Ovary (tissue), 9 donors: Measurements from ENCODE around the gene GPR151. TPM values are rescaled to one million over a fixed set of nuclear protein-coding genes. Genes with fewer than 3 reads are reported as not detected.

Source experiments
- DNase-seq, 5 donors: peaks; one replicate each; pipeline ENCODE4 v3.0.0-alpha.2; 2019 to 2020
- H3K27ac ChIP-seq, 2 donors: fragments of 200-600 bp; one replicate each; pipeline versions ENCODE4 v1.5.1 to v1.8.0; 2019 to 2022
- H3K27me3 ChIP-seq: fragments of 200-600 bp; one replicate; pipeline ENCODE4 v1.8.0; 2022
- H3K36me3 ChIP-seq: fragments of 200-600 bp; sonication (generic); one replicate; pipeline ENCODE4 v1.5.1; 2019
- H3K4me1 ChIP-seq: one replicate; pipeline ENCODE4 v1.8.1; 2013; ENCODE audit warnings: mild to moderate bottlenecking, moderate library complexity; ENCODE audit not compliant: insufficient read depth
- H3K4me3 ChIP-seq: fragments of 200-600 bp; sonication (generic); one replicate; pipeline ENCODE4 v1.5.1; 2017
- H3K9me3 ChIP-seq, 2 donors: fragments of 200-600 bp in 1 of 2; sonication (generic) in 1 of 2; one replicate each; pipeline versions ENCODE4 v1.5.1 to v1.8.1; 2013 to 2019; ENCODE audit warnings: mild to moderate bottlenecking in 1 of 2, moderate library complexity in 1 of 2
- EP300 ChIP-seq: sonication (generic); formaldehyde crosslinking; IDR thresholded peaks from one replicate; pipeline ENCODE4 v1.6.1; 2017; ENCODE audit warnings: antibody characterized with exemption
- POLR2A ChIP-seq: fragments of 450-650 bp; IDR thresholded peaks from one replicate; pipeline ENCODE4 v1.6.1; 2017; ENCODE audit warnings: antibody characterized with exemption, mild to moderate bottlenecking, moderate library complexity
- WGBS, 3 donors: extraction: QIAGEN DNeasy Blood & Tissue Kit in 1 of 3; methylation state at CpG; one replicate each; pipeline versions ENCODE4 v1.1.5 to v1.1.7; 2013 to 2017; 5-methylcytosine and 5-hydroxymethylcytosine counted together
- intact Hi-C, 4 donors: fragments of 100-400 bp; cut with DNase I; formaldehyde crosslinking; loops; one replicate each; pipeline versions ENCODE4 v1.11.0 to v1.15.1; 2022 to 2023
- polyA plus RNA-seq, 2 donors: library from polyadenylated mRNA; stranded (reverse); fragments of 200-250 nt in 1 of 2; fragments of 350-450 nt in 1 of 2; fragmentation: Illumina TruSeq in 1 of 2; extraction: RNeasy Lipid Tissue Mini Kit (QIAGEN cat#74804) in 1 of 2; gene quantifications; one replicate each; pipeline ENCODE4 v1.2.3, GENCODE V29; 2013 to 2014
- total RNA-seq, 7 donors: library from RNA; depleted of rRNA in 2 of 7; stranded (reverse); fragments of >200 nt in 2 of 7; fragmentation: NEBNext Ultra II Directional in 3 of 7; extraction: Animal tissue kit (Norgen Biotek cat#: 25700) in 3 of 7; gene quantifications; one replicate each; pipeline versions ENCODE4 v1.1.0 to v1.2.4, GENCODE V29; 2016 to 2023
- TF ChIP-seq, protein P1 (sequence below), 3 donors: fragments of 450-650 bp in 2 of 3; fragments of 200-600 bp in 1 of 3; IDR thresholded peaks; one replicate each; pipeline versions ENCODE4 v1.5.1 to v1.8.0; 2016 to 2022; ENCODE audit warnings: antibody characterized with exemption in 3 of 3, mild to moderate bottlenecking in 1 of 3
- donor health status: DM: no; HTN: no; CAD: no; lungs with moderate emphysema.
- donor health status: DM: no; HTN: no; CAD: no.
- donor health status: Bipolar disorder and iron deficiency.
- donor health status: DM: yes; HTN: yes; CAD: no.
- donor health status: DM: no; HTN: no; CAD: no.
- donor health status: DM: yes; HTN: yes; CAD: no.

GPR151 gene
- total and polyA plus RNA-seq, 9 donors: not detected

DNA sequence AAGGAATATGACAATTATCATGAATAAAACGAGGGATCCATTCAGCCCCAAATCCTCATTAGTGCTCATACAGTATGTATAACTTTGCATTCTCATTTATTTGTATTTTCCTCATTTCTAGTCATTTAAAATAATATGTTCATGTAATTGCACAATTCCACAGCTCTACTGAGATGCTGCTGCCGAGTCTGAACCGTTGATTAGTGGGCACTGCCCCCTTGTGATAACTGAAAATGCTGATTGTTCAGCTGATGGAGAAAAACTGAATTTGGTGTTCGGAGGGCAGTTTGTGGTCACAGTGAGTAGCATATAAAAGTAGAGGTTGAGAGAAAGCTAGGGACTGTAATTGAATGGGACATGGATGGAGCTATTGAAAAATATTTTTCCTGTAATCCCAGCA lies 12.2 kb upstream of the GPR151 start:
- no peaks in the 10 kb centered on the region for H3K4me1 ChIP-seq
- intact Hi-C loops: no loop called here
- 48 to 58% (median 55%) methylated on average over 4 of the region's 4 CpGs for WGBS, 3 donors
- no peak overlapping the region for H3K27ac ChIP-seq
- H3K9me3 ChIP-seq: no peaks in the 10 kb centered on the region
- no peak overlapping the region for H3K4me3 ChIP-seq
- H3K36me3 ChIP-seq: no peaks in the 10 kb centered on the region
- no peak for DNase-seq
- TF ChIP-seq, protein P1, sequence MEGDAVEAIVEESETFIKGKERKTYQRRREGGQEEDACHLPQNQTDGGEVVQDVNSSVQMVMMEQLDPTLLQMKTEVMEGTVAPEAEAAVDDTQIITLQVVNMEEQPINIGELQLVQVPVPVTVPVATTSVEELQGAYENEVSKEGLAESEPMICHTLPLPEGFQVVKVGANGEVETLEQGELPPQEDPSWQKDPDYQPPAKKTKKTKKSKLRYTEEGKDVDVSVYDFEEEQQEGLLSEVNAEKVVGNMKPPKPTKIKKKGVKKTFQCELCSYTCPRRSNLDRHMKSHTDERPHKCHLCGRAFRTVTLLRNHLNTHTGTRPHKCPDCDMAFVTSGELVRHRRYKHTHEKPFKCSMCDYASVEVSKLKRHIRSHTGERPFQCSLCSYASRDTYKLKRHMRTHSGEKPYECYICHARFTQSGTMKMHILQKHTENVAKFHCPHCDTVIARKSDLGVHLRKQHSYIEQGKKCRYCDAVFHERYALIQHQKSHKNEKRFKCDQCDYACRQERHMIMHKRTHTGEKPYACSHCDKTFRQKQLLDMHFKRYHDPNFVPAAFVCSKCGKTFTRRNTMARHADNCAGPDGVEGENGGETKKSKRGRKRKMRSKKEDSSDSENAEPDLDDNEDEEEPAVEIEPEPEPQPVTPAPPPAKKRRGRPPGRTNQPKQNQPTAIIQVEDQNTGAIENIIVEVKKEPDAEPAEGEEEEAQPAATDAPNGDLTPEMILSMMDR (IDR thresholded peaks at IDR 0.05): no peak
- no peak for TF ChIP-seq EP300
- no peak for TF ChIP-seq POLR2A
- H3K27me3 ChIP-seq: no peaks in the 10 kb centered on the region

DNA sequence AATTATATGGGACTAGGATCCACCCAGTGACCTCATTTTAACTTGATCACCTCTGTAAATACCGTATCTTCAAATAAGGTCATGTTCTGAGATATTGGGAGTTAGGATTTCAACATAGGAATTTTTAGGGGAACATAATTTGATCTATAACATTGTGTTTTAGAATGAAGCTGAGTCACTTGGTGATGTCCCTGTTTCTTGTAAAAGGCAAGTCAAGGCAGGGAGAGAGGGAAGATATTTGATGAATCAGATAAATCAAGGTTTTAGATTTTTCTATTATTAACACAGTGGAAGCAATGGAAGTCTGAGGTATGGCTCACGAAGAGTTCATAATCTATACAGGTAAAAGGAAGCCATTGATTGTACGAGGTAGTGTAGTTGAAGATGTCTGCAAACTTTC lies 11.8 kb upstream of the GPR151 start:
- intact Hi-C loops: no loop called here
- no peak for DNase-seq
- WGBS, 3 donors: 75 to 91% (median 79%) methylated on average over 3 of the region's 3 CpGs
- TF ChIP-seq POLR2A: no peak
- no peaks in the 10 kb centered on the region for H3K27me3 ChIP-seq
- no peaks in the 10 kb centered on the region for H3K36me3 ChIP-seq
- no peak overlapping the region for H3K4me3 ChIP-seq
- H3K4me1 ChIP-seq: no peaks in the 10 kb centered on the region
- H3K27ac ChIP-seq: no peak overlapping the region
- no peaks in the 10 kb centered on the region for H3K9me3 ChIP-seq

DNA sequence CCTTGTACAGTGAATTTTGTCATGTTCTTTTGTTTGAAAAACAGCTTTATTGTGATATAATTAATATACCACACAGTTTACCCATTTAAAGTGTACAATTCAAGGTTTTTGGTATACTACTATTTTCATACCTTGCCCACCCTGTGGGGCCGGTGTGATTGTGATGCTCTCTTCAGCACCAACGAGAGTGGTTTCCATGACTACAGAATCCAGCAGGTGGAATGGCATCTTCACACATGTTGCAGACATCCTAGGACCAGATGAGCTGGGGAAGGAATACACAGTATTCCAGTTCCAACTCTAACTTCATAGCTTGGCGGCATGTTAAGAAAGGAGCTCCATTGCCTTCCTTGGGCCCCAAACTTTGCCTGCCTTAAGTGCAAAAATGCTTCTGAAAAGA lies 7.7 kb upstream of the GPR151 start:
- Histone ChIP-seq H3K27ac (no peak overlapping the region), H3K4me1 (no peaks in the 10 kb centered on the region), H3K27me3 (no peaks in the 10 kb centered on the region), H3K4me3 (no peak overlapping the region), H3K36me3 (no peaks in the 10 kb centered on the region), H3K9me3 (no peaks in the 10 kb centered on the region)
- WGBS, 3 donors: 74 to 76% (median 74%) methylated on average over 3 of the region's 3 CpGs
- DNase-seq: no peak
- TF ChIP-seq, protein P1 (IDR thresholded peaks at IDR 0.05): no peak
- no peak for TF ChIP-seq POLR2A
- no peak for TF ChIP-seq EP300
- intact Hi-C loops: no loop called here

- Histone ChIP-seq H3K27ac (no peak overlapping the region), H3K9me3 (no peaks in the 10 kb centered on the region), H3K4me3 (no peak overlapping the region), H3K4me1 (no peaks in the 10 kb centered on the region), H3K27me3 (no peaks in the 10 kb centered on the region), H3K36me3 (no peaks in the 10 kb centered on the region)
- WGBS, 3 donors: 21 to 32% (median 31%) methylated on average over 8 of the region's 8 CpGs
- intact Hi-C loops: no loop called here
- no peak for DNase-seq
- TF ChIP-seq POLR2A (no peak), EP300 (no peak)
- TF ChIP-seq, protein P1 (IDR thresholded peaks at IDR 0.05): no peak
Measured at GRCh38 chr5:146521403-146522106, 5.6 kb upstream of the GPR151 start.

DNA sequence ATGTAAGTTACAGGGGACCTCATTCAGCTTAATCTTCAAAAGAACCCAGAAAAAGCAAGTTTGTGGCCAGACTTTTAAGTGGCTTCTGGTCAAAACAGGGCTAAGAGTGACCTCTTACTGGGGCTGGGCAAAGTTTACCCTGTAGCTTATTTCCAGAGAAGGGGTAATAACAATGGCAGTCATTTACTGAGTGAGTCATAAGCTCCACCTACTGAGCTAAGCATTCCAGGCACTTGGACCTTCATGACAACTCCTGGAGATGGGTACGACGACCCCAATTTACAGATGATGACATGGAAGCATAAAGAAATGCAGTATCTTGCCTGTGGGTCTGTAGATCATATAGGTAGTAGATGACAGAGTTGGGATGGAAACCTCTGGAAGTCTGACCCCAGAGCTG lies 4.7 kb upstream of the GPR151 start:
- Histone ChIP-seq H3K36me3 (no peaks in the 10 kb centered on the region), H3K9me3 (no peaks in the 10 kb centered on the region), H3K27me3 (no peaks in the 10 kb centered on the region), H3K27ac (no peak overlapping the region), H3K4me1 (no peaks in the 10 kb centered on the region), H3K4me3 (no peak overlapping the region)
- WGBS, 3 donors: 80 to 86% (median 85%) methylated on average over 2 of the region's 2 CpGs
- DNase-seq: no peak
- TF ChIP-seq POLR2A (no peak), EP300 (no peak)
- TF ChIP-seq, protein P1 (IDR thresholded peaks at IDR 0.05): no peak
- intact Hi-C loops: no loop called here
